ENCODE data around the gene CPNE4.

Gene CPNE4

GRCh38 chr3:131928593-131928992 lies 106.2 kb downstream of the CPNE4 start:
- Histone ChIP-seq H3K27me3 (ENCODE audit: control insufficient read depth, insufficient read depth, low read length) (no peaks in the 10 kb centered on the region), H3K27ac (ENCODE audit: low read depth, low read length) (no peak overlapping the region), H3K4me1 (ENCODE audit: control insufficient read depth, insufficient read depth, low read length) (no peaks in the 10 kb centered on the region), H3K4me3 (ENCODE audit: low read length) (no peak overlapping the region), H3K9ac (ENCODE audit: low read length) (no peak overlapping the region), H3K36me3 (ENCODE audit: control insufficient read depth, insufficient read depth, low read length) (no peaks in the 10 kb centered on the region)

- H3K27ac ChIP-seq (ENCODE audit: low read depth, low read length) = no peak overlapping the region
- H3K9ac ChIP-seq (ENCODE audit: low read length) = no peak overlapping the region
- H3K27me3 ChIP-seq (ENCODE audit: control insufficient read depth, insufficient read depth, low read length) = no peaks in the 10 kb centered on the region
- no peaks in the 10 kb centered on the region for H3K36me3 ChIP-seq (ENCODE audit: control insufficient read depth, insufficient read depth, low read length)
- no peaks in the 10 kb centered on the region for H3K4me1 ChIP-seq (ENCODE audit: control insufficient read depth, insufficient read depth, low read length)
- no peak overlapping the region for H3K4me3 ChIP-seq (ENCODE audit: low read length)
These were observed 109.2 kb downstream of the CPNE4 start for GRCh38 chr3:131925571-131925970.

GRCh38 chr3:131922356-131922755 lies 112.5 kb downstream of the CPNE4 start:
- Histone ChIP-seq H3K27me3 (ENCODE audit: control insufficient read depth, insufficient read depth, low read length) (no peaks in the 10 kb centered on the region), H3K4me3 (ENCODE audit: low read length) (no peak overlapping the region), H3K9ac (ENCODE audit: low read length) (no peak overlapping the region), H3K27ac (ENCODE audit: low read depth, low read length) (no peak overlapping the region), H3K4me1 (ENCODE audit: control insufficient read depth, insufficient read depth, low read length) (no peaks in the 10 kb centered on the region), H3K36me3 (ENCODE audit: control insufficient read depth, insufficient read depth, low read length) (no peaks in the 10 kb centered on the region)

GRCh38 chr3:131917006-131917405 lies 117.8 kb downstream of the CPNE4 start:
- H3K4me3 ChIP-seq (ENCODE audit: low read length) = no peak overlapping the region
- H3K9ac ChIP-seq (ENCODE audit: low read length) = no peak overlapping the region
- no peaks in the 10 kb centered on the region for H3K4me1 ChIP-seq (ENCODE audit: control insufficient read depth, insufficient read depth, low read length)

GRCh38 chr3:131914090-131914691 lies 120.6 kb downstream of the CPNE4 start:
- no peaks in the 10 kb centered on the region for H3K36me3 ChIP-seq (ENCODE audit: control insufficient read depth, insufficient read depth, low read length)
- no peak overlapping the region for H3K4me3 ChIP-seq (ENCODE audit: low read length)
- no peak overlapping the region for H3K9ac ChIP-seq (ENCODE audit: low read length)
- no peak overlapping the region for H3K27ac ChIP-seq (ENCODE audit: low read depth, low read length)
- no peaks in the 10 kb centered on the region for H3K27me3 ChIP-seq (ENCODE audit: control insufficient read depth, insufficient read depth, low read length)
- H3K4me1 ChIP-seq (ENCODE audit: control insufficient read depth, insufficient read depth, low read length) = no peaks in the 10 kb centered on the region

More at GRCh38 chr3:131917006-131917405, 117.8 kb downstream of the CPNE4 start:
- Histone ChIP-seq H3K27me3 (ENCODE audit: control insufficient read depth, insufficient read depth, low read length) (no peaks in the 10 kb centered on the region), H3K27ac (ENCODE audit: low read depth, low read length) (no peak overlapping the region), H3K36me3 (ENCODE audit: control insufficient read depth, insufficient read depth, low read length) (no peaks in the 10 kb centered on the region)

GRCh38 chr3:131912255-131912654 lies 122.6 kb downstream of the CPNE4 start:
- Histone ChIP-seq H3K4me3 (ENCODE audit: low read length) (no peak overlapping the region), H3K36me3 (ENCODE audit: control insufficient read depth, insufficient read depth, low read length) (no peaks in the 10 kb centered on the region), H3K9ac (ENCODE audit: low read length) (no peak overlapping the region), H3K27me3 (ENCODE audit: control insufficient read depth, insufficient read depth, low read length) (no peaks in the 10 kb centered on the region), H3K27ac (ENCODE audit: low read depth, low read length) (no peak overlapping the region), H3K4me1 (ENCODE audit: control insufficient read depth, insufficient read depth, low read length) (no peaks in the 10 kb centered on the region)

GRCh38 chr3:131907796-131908195 lies 127.0 kb downstream of the CPNE4 start:
- no peaks in the 10 kb centered on the region for H3K36me3 ChIP-seq (ENCODE audit: control insufficient read depth, insufficient read depth, low read length)
- no peaks in the 10 kb centered on the region for H3K27me3 ChIP-seq (ENCODE audit: control insufficient read depth, insufficient read depth, low read length)
- H3K9ac ChIP-seq (ENCODE audit: low read length) = no peak overlapping the region
- no peak overlapping the region for H3K27ac ChIP-seq (ENCODE audit: low read depth, low read length)
- no peak overlapping the region for H3K4me3 ChIP-seq (ENCODE audit: low read length)
- H3K4me1 ChIP-seq (ENCODE audit: control insufficient read depth, insufficient read depth, low read length) = no peaks in the 10 kb centered on the region

- H3K36me3 ChIP-seq (ENCODE audit: control insufficient read depth, insufficient read depth, low read length) = no peaks in the 10 kb centered on the region
- no peak overlapping the region for H3K4me3 ChIP-seq (ENCODE audit: low read length)
- no peaks in the 10 kb centered on the region for H3K4me1 ChIP-seq (ENCODE audit: control insufficient read depth, insufficient read depth, low read length)
These were observed 130.8 kb downstream of the CPNE4 start for GRCh38 chr3:131903988-131904415.

GRCh38 chr3:131901686-131902085 lies 133.1 kb downstream of the CPNE4 start:
- Histone ChIP-seq H3K9ac (ENCODE audit: low read length) (no peak overlapping the region), H3K4me1 (ENCODE audit: control insufficient read depth, insufficient read depth, low read length) (no peaks in the 10 kb centered on the region), H3K27ac (ENCODE audit: low read depth, low read length) (no peak overlapping the region), H3K36me3 (ENCODE audit: control insufficient read depth, insufficient read depth, low read length) (no peaks in the 10 kb centered on the region), H3K4me3 (ENCODE audit: low read length) (no peak overlapping the region), H3K27me3 (ENCODE audit: control insufficient read depth, insufficient read depth, low read length) (no peaks in the 10 kb centered on the region)

More at GRCh38 chr3:131903988-131904415, 130.8 kb downstream of the CPNE4 start:
- H3K9ac ChIP-seq (ENCODE audit: low read length) = no peak overlapping the region
- no peak overlapping the region for H3K27ac ChIP-seq (ENCODE audit: low read depth, low read length)
- no peaks in the 10 kb centered on the region for H3K27me3 ChIP-seq (ENCODE audit: control insufficient read depth, insufficient read depth, low read length)

GRCh38 chr3:131900891-131901290 lies 133.9 kb downstream of the CPNE4 start:
- no peaks in the 10 kb centered on the region for H3K36me3 ChIP-seq (ENCODE audit: control insufficient read depth, insufficient read depth, low read length)
- H3K27me3 ChIP-seq (ENCODE audit: control insufficient read depth, insufficient read depth, low read length) = no peaks in the 10 kb centered on the region
- H3K4me1 ChIP-seq (ENCODE audit: control insufficient read depth, insufficient read depth, low read length) = no peaks in the 10 kb centered on the region
- no peak overlapping the region for H3K9ac ChIP-seq (ENCODE audit: low read length)
- H3K4me3 ChIP-seq (ENCODE audit: low read length) = no peak overlapping the region
- no peak overlapping the region for H3K27ac ChIP-seq (ENCODE audit: low read depth, low read length)

- no peaks in the 10 kb centered on the region for H3K4me1 ChIP-seq (ENCODE audit: control insufficient read depth, insufficient read depth, low read length)
These were observed 135.8 kb downstream of the CPNE4 start for GRCh38 chr3:131899021-131899420.

GRCh38 chr3:131898346-131898745 lies 136.5 kb downstream of the CPNE4 start:
- Histone ChIP-seq H3K27me3 (ENCODE audit: control insufficient read depth, insufficient read depth, low read length) (no peaks in the 10 kb centered on the region), H3K4me1 (ENCODE audit: control insufficient read depth, insufficient read depth, low read length) (no peaks in the 10 kb centered on the region), H3K27ac (ENCODE audit: low read depth, low read length) (no peak overlapping the region), H3K36me3 (ENCODE audit: control insufficient read depth, insufficient read depth, low read length) (no peaks in the 10 kb centered on the region), H3K4me3 (ENCODE audit: low read length) (no peak overlapping the region), H3K9ac (ENCODE audit: low read length) (no peak overlapping the region)

More at GRCh38 chr3:131899021-131899420, 135.8 kb downstream of the CPNE4 start:
- Histone ChIP-seq H3K9ac (ENCODE audit: low read length) (no peak overlapping the region), H3K27ac (ENCODE audit: low read depth, low read length) (no peak overlapping the region), H3K4me3 (ENCODE audit: low read length) (no peak overlapping the region), H3K36me3 (ENCODE audit: control insufficient read depth, insufficient read depth, low read length) (no peaks in the 10 kb centered on the region), H3K27me3 (ENCODE audit: control insufficient read depth, insufficient read depth, low read length) (no peaks in the 10 kb centered on the region)

- H3K36me3 ChIP-seq (ENCODE audit: control insufficient read depth, insufficient read depth, low read length) = no peaks in the 10 kb centered on the region
These were observed 138.5 kb downstream of the CPNE4 start for GRCh38 chr3:131896285-131896684.

More at GRCh38 chr3:131896285-131896684, 138.5 kb downstream of the CPNE4 start:
- H3K27me3 ChIP-seq (ENCODE audit: control insufficient read depth, insufficient read depth, low read length) = no peaks in the 10 kb centered on the region
- H3K9ac ChIP-seq (ENCODE audit: low read length) = no peak overlapping the region
- H3K4me1 ChIP-seq (ENCODE audit: control insufficient read depth, insufficient read depth, low read length) = no peaks in the 10 kb centered on the region
- no peak overlapping the region for H3K27ac ChIP-seq (ENCODE audit: low read depth, low read length)
- H3K4me3 ChIP-seq (ENCODE audit: low read length) = no peak overlapping the region
